SK-N-SH (cell line): ENCODE results near the gene SPTBN5. TPM values are rescaled to one million over a fixed set of nuclear protein-coding genes. Genes with fewer than 3 reads are reported as not detected.

Experiments used
- CTCF ChIA-PET: fragments of 300-600, 350-600 bp; formaldehyde crosslinking; extraction: SDS; loops from one replicate; lab custom pipeline; 2021; lab: Yijun Ruan, JAX
- POLR2A ChIA-PET: fragments of 350-600 bp; sonication (Branson Sonifier 250); formaldehyde crosslinking; extraction: SDS; loops from one replicate; lab custom pipeline; 2020; ENCODE audit warnings: antibody characterized with exemption, inconsistent platforms; lab: Yijun Ruan, JAX
- DNase-seq: peaks from one replicate; pipeline ENCODE4 v3.0.0; 2012
- H2AFZ ChIP-seq: fragments of 200-600 bp; sonication (generic); 2 replicates; pipeline ENCODE4 v1.8.1; 2016; ENCODE audit warnings: antibody characterized with exemption, mild to moderate bottlenecking, low read depth
- H3F3A ChIP-seq: fragments of 200-600 bp; sonication (generic); replicated peaks from 2 replicates; pipeline ENCODE3; 2016; ENCODE audit warnings: antibody characterized with exemption, mild to moderate bottlenecking; ENCODE audit not compliant: insufficient read depth
- H3K27ac ChIP-seq, 2 experiments: fragments of 200-500 bp in 1 of 2; fragments of 200-600 bp in 1 of 2; sonication (Bioruptor generic) in 1 of 2; sonication (generic), shearing (Covaris generic) in 1 of 2; 2 replicates each; pipeline versions ENCODE4 v1.5.1 to v1.6.1; 2014 to 2016; ENCODE audit warnings: low read depth in 2 of 2, inconsistent platforms in 1 of 2, low read length in 1 of 2, mild to moderate bottlenecking in 1 of 2, mixed read lengths in 1 of 2
- H3K27me3 ChIP-seq: fragments of 200-600 bp; sonication (generic), shearing (Covaris generic); 2 replicates; pipeline ENCODE4 v1.6.1; 2016; ENCODE audit warnings: mixed run types; ENCODE audit not compliant: insufficient read depth
- H3K36me3 ChIP-seq, 2 experiments: fragments of 200-500 bp in 1 of 2; fragments of 200-600 bp in 1 of 2; sonication (Bioruptor generic) in 1 of 2; sonication (generic) in 1 of 2; replicated peaks in 1 of 2; 2 replicates each; pipeline versions ENCODE3 to v1.5.1; 2014 to 2016; ENCODE audit warnings: low read length in 1 of 2, mild to moderate bottlenecking in 1 of 2; ENCODE audit not compliant: insufficient read depth in 2 of 2, control insufficient read depth in 1 of 2
- H3K4me1 ChIP-seq, 2 experiments: fragments of 200-500 bp in 1 of 2; fragments of 200-600 bp in 1 of 2; sonication (Bioruptor generic) in 1 of 2; sonication (generic), shearing (Covaris generic) in 1 of 2; 2 replicates each; pipeline versions ENCODE4 v1.5.1 to v1.6.1; 2014 to 2016; ENCODE audit warnings: low read depth in 1 of 2, low read length in 1 of 2, mixed run types in 1 of 2; ENCODE audit not compliant: insufficient read depth in 2 of 2, control insufficient read depth in 1 of 2
- H3K4me2 ChIP-seq: fragments of 200-600 bp; sonication (generic), shearing (Covaris generic); 2 replicates; pipeline ENCODE4 v1.6.1; 2017; ENCODE audit warnings: mixed run types
- H3K4me3 ChIP-seq, 2 experiments: fragments of 200-500 bp in 1 of 2; fragments of 200-600 bp in 1 of 2; sonication (Bioruptor generic) in 1 of 2; sonication (generic), shearing (Covaris generic) in 1 of 2; 2 replicates each; pipeline versions ENCODE4 v1.5.1 to v1.8.1; 2014 to 2016; ENCODE audit warnings: low read depth in 2 of 2, inconsistent platforms in 1 of 2, low read length in 1 of 2, mild to moderate bottlenecking in 1 of 2, mixed read lengths in 1 of 2, moderate library complexity in 1 of 2
- H3K79me2 ChIP-seq: fragments of 200-600 bp; sonication (generic); 2 replicates; pipeline ENCODE4 v1.8.1; 2017; ENCODE audit warnings: mild to moderate bottlenecking; ENCODE audit not compliant: insufficient read depth
- H3K9ac ChIP-seq: fragments of 200-600 bp; sonication (generic); 2 replicates; pipeline ENCODE4 v1.6.1; 2017; ENCODE audit warnings: mixed run types
- H3K9me2 ChIP-seq: fragments of 200-600 bp; sonication (generic); 2 replicates; pipeline ENCODE4 v1.6.1; 2017; ENCODE audit warnings: mixed run types
- H3K9me3 ChIP-seq: fragments of 200-600 bp; sonication (generic); 2 replicates; pipeline ENCODE4 v1.6.1; 2017; ENCODE audit warnings: mixed run types, mild to moderate bottlenecking, moderate library complexity
- H4K20me1 ChIP-seq: fragments of 200-600 bp; sonication (generic); 2 replicates; pipeline ENCODE4 v1.6.1; 2017; ENCODE audit warnings: mild to moderate bottlenecking, mixed run types; ENCODE audit not compliant: insufficient read depth
- EP300 ChIP-seq, 2 experiments: IDR thresholded peaks; 2 replicates each; pipeline versions ENCODE4 v1.4.0 to v1.6.1; 2012; ENCODE audit warnings: borderline replicate concordance in 1 of 2, low read depth in 1 of 2, low read length in 1 of 2
- EZH2phosphoT487 ChIP-seq: fragments of 200-600 bp; sonication (generic); IDR thresholded peaks from 2 replicates; pipeline ENCODE4 v1.6.1; 2017; ENCODE audit warnings: low read depth, mixed run types, mild to moderate bottlenecking, antibody characterized with exemption, moderate library complexity, borderline replicate concordance
- FOSL2 ChIP-seq: IDR thresholded peaks from 2 replicates; pipeline ENCODE4 v1.4.0; 2012; ENCODE audit warnings: low read depth, mild to moderate bottlenecking, moderate library complexity, borderline replicate concordance
- FOXM1 ChIP-seq: IDR thresholded peaks from 2 replicates; pipeline ENCODE4 v1.4.0; 2012; ENCODE audit warnings: low read depth, mild to moderate bottlenecking
- JUND ChIP-seq: IDR thresholded peaks from 2 replicates; pipeline ENCODE4 v1.4.0; 2012
- MXI1 ChIP-seq: IDR thresholded peaks from 2 replicates; pipeline ENCODE4 v1.6.1; 2012; ENCODE audit warnings: mild to moderate bottlenecking, low read depth, low read length, improper control_type of control experiment
- NFIC ChIP-seq: IDR thresholded peaks from 2 replicates; pipeline ENCODE4 v1.4.0; 2012; ENCODE audit warnings: borderline replicate concordance
- RAD21 ChIP-seq: IDR thresholded peaks from 2 replicates; pipeline ENCODE4 v1.6.1; 2012; ENCODE audit warnings: mild to moderate bottlenecking, low read length
- SIN3A ChIP-seq: IDR thresholded peaks from 2 replicates; pipeline ENCODE4 v1.6.1; 2012; ENCODE audit warnings: low read depth, mild to moderate bottlenecking, low read length, moderate library complexity, borderline replicate concordance
- TAF1 ChIP-seq: IDR thresholded peaks from 2 replicates; pipeline ENCODE4 v1.6.1; 2012; ENCODE audit warnings: low read depth, mild to moderate bottlenecking, low read length, moderate library complexity, borderline replicate concordance
- TEAD4 ChIP-seq: IDR thresholded peaks from 2 replicates; pipeline ENCODE4 v1.4.0; 2012; ENCODE audit warnings: mild to moderate bottlenecking, borderline replicate concordance; ENCODE audit not compliant: insufficient read depth
- WGBS: methylation state at CpG from one replicate; pipeline ENCODE4 v1.1.6; 2017; ENCODE audit warnings: low lambda C conversion rate; 5-methylcytosine and 5-hydroxymethylcytosine counted together
- polyA plus RNA-seq, 3 experiments: library from polyadenylated mRNA; depleted of rRNA; stranded (reverse); fragments of >200 nt; gene quantifications; 2 replicates each; pipeline ENCODE4 v1.2.3, GENCODE V29; 2012
- TF ChIP-seq, protein P1 (sequence below): IDR thresholded peaks from 2 replicates; pipeline ENCODE4 v1.6.1; 2012; ENCODE audit warnings: mild to moderate bottlenecking, low read depth, low read length, moderate library complexity
- TF ChIP-seq, protein P2 (sequence below): IDR thresholded peaks from 2 replicates; pipeline ENCODE4; 2012
- TF ChIP-seq, protein P3 (sequence below): IDR thresholded peaks from 2 replicates; pipeline ENCODE4 v1.4.0; 2012; ENCODE audit warnings: low read depth, borderline replicate concordance
- TF ChIP-seq, protein P4 (sequence below): IDR thresholded peaks from 2 replicates; pipeline ENCODE4 v1.4.0; 2012; ENCODE audit warnings: low read depth
- TF ChIP-seq, protein P5 (sequence below): fragments of 200-600 bp; sonication (generic); IDR thresholded peaks from 2 replicates; pipeline ENCODE4 v1.6.1; 2017; ENCODE audit warnings: antibody characterized with exemption, mild to moderate bottlenecking, moderate library complexity
- TF ChIP-seq, protein P6 (sequence below): fragments of 150-350 bp; IDR thresholded peaks from 2 replicates; pipeline ENCODE4 v1.6.1; 2016; ENCODE audit warnings: mild to moderate bottlenecking, low read depth, low read length

The SPTBN5 gene
- polyA plus RNA-seq, 1 of the 3 experiments (the other 2 are of a cell fraction): 0.23 TPM

DNA sequence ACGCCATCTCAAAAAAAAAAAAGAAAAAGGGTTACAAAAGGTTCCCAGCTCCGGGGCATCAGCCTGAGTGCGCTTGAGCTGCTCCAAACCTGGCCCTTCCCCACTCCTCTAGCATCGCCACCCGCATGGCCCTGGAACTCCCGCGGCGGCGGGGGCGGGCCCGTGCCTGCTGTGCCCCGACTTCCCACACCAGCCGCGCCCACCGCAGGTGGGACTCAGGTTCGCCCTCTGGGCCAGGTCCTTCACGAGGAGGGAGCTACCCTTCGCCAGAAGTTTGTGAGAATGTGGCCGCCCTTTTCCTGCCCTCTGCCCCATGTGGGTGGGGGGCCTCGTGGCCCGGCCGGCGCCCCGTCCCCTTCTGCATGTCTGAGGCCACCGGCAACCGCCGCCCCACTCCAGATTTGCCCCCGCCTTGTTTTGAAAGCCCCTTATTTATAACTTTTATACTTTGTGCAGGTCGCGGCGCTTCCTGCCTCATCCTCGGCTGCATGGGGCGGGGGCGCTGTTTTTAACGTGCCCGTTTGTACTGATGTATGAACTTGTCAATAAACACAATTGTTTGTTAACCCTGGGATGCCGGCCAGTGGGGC is 66.5 kb downstream of the SPTBN5 start:
- H3K36me3 ChIP-seq: peaks cover 0 to 28% of the 10 kb centered on the region in 2 experiments
- no peaks in the 10 kb centered on the region for H4K20me1 ChIP-seq
- 23% methylated on average over 28 of the region's 37 CpGs for WGBS
- H3K9me2 ChIP-seq: no peaks in the 10 kb centered on the region
- H3K9me3 ChIP-seq: no peaks in the 10 kb centered on the region
- peak overlapping the region; percentile 95 for H3K4me2 ChIP-seq
- peak overlapping the region; percentile 83 to 91 for H3K4me3 ChIP-seq
- H3F3A ChIP-seq: no peaks in the 10 kb centered on the region
- peak overlapping the region; percentile 51; the same call in 1 of the 2 replicates for H3K9ac ChIP-seq
- H3K27ac ChIP-seq: no peak overlapping the region; a peak in 1 of 4 replicates
- no peaks in the 10 kb centered on the region for H3K27me3 ChIP-seq
- peaks cover 3 to 4% of the 10 kb centered on the region in 2 experiments; a peak in 3 of 4 replicates for H3K4me1 ChIP-seq
- ChIA-PET CTCF (interaction anchor here (0.9 to 8.6 kb wide), 7 partner anchors 16 to 362 kb away, joined by 3 to 66 read pairs (median 3); no protein-coding TSS in a partner anchor), POLR2A (interaction anchor here (1.6 kb wide), 1 partner anchor 68 kb away, joined by 7 read pairs; no protein-coding TSS in a partner anchor)
- H2AFZ ChIP-seq: peak overlapping the region; percentile 85; the same call in 1 of the 2 replicates
- H3K79me2 ChIP-seq: no peaks in the 10 kb centered on the region
- no peak for TF ChIP-seq MXI1
- no peak for TF ChIP-seq EP300 (IDR thresholded peaks at IDR 0.05; ENCODE audit: borderline replicate concordance in 1 of 2, low read depth in 1 of 2, low read length in 1 of 2)
- no peak for TF ChIP-seq EZH2phosphoT487
- TF ChIP-seq, protein P1, sequence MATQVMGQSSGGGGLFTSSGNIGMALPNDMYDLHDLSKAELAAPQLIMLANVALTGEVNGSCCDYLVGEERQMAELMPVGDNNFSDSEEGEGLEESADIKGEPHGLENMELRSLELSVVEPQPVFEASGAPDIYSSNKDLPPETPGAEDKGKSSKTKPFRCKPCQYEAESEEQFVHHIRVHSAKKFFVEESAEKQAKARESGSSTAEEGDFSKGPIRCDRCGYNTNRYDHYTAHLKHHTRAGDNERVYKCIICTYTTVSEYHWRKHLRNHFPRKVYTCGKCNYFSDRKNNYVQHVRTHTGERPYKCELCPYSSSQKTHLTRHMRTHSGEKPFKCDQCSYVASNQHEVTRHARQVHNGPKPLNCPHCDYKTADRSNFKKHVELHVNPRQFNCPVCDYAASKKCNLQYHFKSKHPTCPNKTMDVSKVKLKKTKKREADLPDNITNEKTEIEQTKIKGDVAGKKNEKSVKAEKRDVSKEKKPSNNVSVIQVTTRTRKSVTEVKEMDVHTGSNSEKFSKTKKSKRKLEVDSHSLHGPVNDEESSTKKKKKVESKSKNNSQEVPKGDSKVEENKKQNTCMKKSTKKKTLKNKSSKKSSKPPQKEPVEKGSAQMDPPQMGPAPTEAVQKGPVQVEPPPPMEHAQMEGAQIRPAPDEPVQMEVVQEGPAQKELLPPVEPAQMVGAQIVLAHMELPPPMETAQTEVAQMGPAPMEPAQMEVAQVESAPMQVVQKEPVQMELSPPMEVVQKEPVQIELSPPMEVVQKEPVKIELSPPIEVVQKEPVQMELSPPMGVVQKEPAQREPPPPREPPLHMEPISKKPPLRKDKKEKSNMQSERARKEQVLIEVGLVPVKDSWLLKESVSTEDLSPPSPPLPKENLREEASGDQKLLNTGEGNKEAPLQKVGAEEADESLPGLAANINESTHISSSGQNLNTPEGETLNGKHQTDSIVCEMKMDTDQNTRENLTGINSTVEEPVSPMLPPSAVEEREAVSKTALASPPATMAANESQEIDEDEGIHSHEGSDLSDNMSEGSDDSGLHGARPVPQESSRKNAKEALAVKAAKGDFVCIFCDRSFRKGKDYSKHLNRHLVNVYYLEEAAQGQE: no peak
- TF ChIP-seq RAD21: no peak
- TF ChIP-seq, protein P2, sequence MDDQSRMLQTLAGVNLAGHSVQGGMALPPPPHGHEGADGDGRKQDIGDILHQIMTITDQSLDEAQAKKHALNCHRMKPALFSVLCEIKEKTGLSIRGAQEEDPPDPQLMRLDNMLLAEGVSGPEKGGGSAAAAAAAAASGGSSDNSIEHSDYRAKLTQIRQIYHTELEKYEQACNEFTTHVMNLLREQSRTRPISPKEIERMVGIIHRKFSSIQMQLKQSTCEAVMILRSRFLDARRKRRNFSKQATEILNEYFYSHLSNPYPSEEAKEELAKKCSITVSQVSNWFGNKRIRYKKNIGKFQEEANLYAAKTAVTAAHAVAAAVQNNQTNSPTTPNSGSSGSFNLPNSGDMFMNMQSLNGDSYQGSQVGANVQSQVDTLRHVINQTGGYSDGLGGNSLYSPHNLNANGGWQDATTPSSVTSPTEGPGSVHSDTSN: no peak
- no peak for TF ChIP-seq SIN3A
- no peak for TF ChIP-seq NFIC
- no peak for TF ChIP-seq FOSL2
- TF ChIP-seq, protein P3, sequence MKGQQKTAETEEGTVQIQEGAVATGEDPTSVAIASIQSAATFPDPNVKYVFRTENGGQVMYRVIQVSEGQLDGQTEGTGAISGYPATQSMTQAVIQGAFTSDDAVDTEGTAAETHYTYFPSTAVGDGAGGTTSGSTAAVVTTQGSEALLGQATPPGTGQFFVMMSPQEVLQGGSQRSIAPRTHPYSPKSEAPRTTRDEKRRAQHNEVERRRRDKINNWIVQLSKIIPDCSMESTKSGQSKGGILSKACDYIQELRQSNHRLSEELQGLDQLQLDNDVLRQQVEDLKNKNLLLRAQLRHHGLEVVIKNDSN: no peak
- TF ChIP-seq, protein P4, sequence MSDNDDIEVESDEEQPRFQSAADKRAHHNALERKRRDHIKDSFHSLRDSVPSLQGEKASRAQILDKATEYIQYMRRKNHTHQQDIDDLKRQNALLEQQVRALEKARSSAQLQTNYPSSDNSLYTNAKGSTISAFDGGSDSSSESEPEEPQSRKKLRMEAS: no peak
- TF ChIP-seq, protein P5, sequence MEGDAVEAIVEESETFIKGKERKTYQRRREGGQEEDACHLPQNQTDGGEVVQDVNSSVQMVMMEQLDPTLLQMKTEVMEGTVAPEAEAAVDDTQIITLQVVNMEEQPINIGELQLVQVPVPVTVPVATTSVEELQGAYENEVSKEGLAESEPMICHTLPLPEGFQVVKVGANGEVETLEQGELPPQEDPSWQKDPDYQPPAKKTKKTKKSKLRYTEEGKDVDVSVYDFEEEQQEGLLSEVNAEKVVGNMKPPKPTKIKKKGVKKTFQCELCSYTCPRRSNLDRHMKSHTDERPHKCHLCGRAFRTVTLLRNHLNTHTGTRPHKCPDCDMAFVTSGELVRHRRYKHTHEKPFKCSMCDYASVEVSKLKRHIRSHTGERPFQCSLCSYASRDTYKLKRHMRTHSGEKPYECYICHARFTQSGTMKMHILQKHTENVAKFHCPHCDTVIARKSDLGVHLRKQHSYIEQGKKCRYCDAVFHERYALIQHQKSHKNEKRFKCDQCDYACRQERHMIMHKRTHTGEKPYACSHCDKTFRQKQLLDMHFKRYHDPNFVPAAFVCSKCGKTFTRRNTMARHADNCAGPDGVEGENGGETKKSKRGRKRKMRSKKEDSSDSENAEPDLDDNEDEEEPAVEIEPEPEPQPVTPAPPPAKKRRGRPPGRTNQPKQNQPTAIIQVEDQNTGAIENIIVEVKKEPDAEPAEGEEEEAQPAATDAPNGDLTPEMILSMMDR: no peak
- TF ChIP-seq, protein P6, sequence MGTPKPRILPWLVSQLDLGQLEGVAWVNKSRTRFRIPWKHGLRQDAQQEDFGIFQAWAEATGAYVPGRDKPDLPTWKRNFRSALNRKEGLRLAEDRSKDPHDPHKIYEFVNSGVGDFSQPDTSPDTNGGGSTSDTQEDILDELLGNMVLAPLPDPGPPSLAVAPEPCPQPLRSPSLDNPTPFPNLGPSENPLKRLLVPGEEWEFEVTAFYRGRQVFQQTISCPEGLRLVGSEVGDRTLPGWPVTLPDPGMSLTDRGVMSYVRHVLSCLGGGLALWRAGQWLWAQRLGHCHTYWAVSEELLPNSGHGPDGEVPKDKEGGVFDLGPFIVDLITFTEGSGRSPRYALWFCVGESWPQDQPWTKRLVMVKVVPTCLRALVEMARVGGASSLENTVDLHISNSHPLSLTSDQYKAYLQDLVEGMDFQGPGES: no peak
- no peak for TF ChIP-seq FOXM1
- TF ChIP-seq TAF1: no peak
- TF ChIP-seq TEAD4: no peak
- TF ChIP-seq JUND: no peak; the same call in 1 of the 2 replicates
- no peak for DNase-seq
